Hematopoietic multipotent progenitor cell (in vitro differentiated cells): ENCODE measurements around the gene SLIT3. TPM values are rescaled to one million over a fixed set of nuclear protein-coding genes. Genes with fewer than 3 reads are reported as not detected.
"Not testable (repeated sequence)": the region's sequence is repeated elsewhere in the genome, so short reads cannot be mapped to it uniquely, and the experiment has no call there.

Experiments used
- DNase-seq, 3 donors: peaks; one replicate each; pipeline ENCODE4 v3.0.0-alpha.2; 2011 to 2015; ENCODE audit warnings: low read depth in 2 of 3, low spot score in 2 of 3
- total RNA-seq: library from RNA; depleted of rRNA; stranded (reverse); fragments of >200 nt; gene quantifications from one replicate; pipeline ENCODE4 v1.2.3, GENCODE V29; 2012

Gene SLIT3
- total RNA-seq, 1 donor, result under 0.01 TPM

- DNase-seq, result no peak
Observed at GRCh38 chr5:169222934-169223594, 77.9 kb downstream of the SLIT3 start.

- no peak for DNase-seq
Observed at GRCh38 chr5:169221519-169221918, 79.4 kb downstream of the SLIT3 start.

DNA sequence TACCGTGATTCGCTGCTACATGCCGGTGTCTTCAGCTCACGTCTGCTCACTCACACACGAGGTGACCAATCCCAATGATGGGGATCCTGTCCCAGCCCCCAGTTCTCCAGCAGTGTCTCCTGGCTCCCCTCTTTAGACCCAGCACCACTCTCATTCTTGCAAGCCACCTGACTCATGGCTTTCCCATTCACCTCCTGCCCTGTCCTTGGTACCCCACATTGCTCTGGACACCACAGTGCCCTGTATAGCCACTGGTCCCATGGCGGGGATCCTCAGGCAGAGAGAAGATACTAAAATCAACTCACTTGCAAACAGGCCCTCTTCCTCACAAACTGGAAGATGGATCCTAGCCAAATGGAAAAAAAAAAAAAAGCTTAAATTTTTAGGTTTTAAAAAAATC lies 81.0 kb downstream of the SLIT3 start:
- no peak for DNase-seq

DNA sequence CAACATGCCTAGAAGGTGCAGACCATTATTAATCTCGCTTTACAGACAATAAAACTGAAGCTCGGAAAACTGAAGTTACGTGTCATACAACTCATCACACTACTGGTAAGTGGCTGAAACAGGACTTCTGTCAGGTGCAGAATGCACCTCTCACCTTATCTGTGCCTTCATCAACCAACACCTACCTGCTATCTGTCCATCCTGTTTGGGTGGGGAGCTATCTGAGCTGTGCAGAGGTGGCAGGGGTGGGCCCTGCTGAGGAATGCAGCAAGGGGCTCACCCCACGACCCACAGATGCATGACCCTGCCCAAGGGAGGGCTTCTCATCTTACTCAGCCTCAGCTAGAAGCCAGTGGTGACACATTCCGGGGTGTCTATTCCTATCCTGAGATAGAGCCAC lies 81.6 kb downstream of the SLIT3 start:
- DNase-seq, result no peak

DNA sequence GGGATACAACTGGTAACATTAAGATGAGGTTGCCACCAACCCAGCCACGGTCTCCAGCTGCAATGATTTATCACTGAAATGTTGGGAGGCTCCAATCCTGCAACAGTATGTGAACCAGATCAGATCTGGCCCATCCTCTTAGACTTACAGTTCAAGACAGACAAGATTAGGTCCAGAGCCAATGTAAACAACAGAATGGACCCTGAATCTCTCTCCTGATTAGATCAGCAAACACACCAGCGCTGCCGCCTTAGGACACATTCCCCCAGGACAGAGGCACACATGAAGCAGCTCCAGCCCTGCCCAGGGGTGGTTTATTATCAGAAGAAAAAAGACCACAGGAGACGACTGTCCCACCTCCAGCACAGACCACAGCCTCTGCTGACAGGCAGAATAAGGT lies 82.1 kb downstream of the SLIT3 start:
- no peak for DNase-seq

GRCh38 chr5:169218176-169218575 lies 82.8 kb downstream of the SLIT3 start:
- no peak for DNase-seq

GRCh38 chr5:169216866-169217265 lies 84.1 kb downstream of the SLIT3 start:
- DNase-seq, result no peak

DNA sequence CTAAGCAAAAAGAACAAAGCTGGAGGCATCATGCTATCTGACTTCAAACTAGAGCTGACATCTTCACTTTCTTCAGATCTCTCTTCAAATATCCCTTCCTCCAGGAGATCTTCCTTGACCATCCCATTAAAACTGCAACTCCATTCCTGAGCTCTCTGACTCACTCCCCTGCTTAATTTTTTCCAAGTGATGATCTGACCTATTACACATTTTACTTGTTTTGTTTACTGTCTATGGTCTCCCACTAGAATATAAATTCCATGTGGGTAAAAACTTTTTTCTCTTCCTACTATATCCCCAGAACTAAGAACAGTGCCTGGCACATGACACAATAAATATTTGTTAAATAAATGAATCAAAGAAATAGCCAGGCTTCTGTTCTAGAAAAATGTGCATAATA lies 87.5 kb downstream of the SLIT3 start:
- DNase-seq, result no peak

- not testable (repeated sequence) for DNase-seq
Observed at GRCh38 chr5:169211761-169212160, 89.2 kb downstream of the SLIT3 start.

- no peak for DNase-seq
Observed at GRCh38 chr5:169204788-169205400, 96.0 kb downstream of the SLIT3 start.

DNA sequence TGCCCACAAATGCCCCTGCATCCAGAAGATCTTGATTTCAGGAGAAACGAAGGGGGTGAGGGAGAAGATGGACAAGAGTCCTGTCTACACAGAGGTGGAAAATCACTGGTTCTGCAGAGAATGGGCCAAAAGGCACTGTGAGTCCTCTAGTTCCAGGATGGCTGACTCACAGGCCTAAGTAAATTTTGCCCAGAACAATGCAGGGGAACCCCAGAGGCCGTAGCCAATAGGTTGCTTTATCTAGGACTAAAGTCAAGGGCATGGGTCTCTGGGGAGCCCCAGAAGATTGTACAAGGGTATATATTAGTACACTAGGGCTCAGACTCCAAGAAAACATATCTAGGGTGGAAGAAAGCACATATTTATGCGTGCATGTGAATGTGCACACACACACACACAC lies 98.0 kb downstream of the SLIT3 start:
- no peak for DNase-seq

GRCh38 chr5:169201597-169201996 lies 99.3 kb downstream of the SLIT3 start:
- no peak for DNase-seq

GRCh38 chr5:169200125-169200778 lies 100.7 kb downstream of the SLIT3 start:
- no peak for DNase-seq

- no peak for DNase-seq
Observed at GRCh38 chr5:169197343-169197742, 103.6 kb downstream of the SLIT3 start.

DNA sequence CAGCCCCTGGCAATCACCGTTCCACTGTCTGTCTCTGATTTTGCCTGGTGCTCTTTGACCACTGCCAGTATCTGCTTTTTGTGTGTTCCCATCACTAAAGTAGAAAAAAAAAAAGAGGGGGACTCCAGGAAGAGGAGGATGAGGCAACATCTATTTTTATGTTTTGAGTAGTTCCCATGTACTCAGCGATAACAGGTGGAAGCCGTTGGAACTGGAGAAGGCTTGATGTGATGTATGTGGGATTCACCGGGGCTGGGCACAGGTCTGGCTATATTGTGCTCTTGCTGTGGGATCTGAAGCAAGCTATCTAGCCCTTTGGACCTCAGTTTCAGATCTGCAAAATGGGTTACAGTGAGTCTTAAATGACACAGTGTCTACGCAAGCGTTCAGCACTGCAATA lies 104.9 kb downstream of the SLIT3 start:
- no peak for DNase-seq

DNA sequence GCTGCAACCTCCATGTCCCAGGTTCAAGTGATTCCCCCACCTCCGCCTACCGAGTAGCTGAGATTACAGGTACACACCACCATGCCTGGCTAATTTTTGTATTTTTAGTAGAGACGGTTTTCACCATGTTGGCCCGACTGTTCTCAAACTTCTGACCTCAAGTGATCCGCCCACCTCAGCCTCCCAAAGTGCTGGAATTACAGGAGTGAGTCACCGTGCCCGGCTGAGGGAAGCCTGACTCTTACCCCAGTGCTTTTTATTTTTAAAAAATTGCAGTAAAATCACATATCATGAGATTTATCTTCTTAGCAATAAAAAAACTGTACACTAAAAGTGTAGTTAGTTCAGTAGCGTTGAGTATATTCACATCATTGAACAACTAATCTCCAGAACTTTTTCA lies 105.3 kb downstream of the SLIT3 start:
- no peak for DNase-seq

- no peak for DNase-seq
Observed at GRCh38 chr5:169192536-169192935, 108.4 kb downstream of the SLIT3 start.

- no peak for DNase-seq
Observed at GRCh38 chr5:169190849-169191248, 110.1 kb downstream of the SLIT3 start.

GRCh38 chr5:169185626-169186025 lies 115.3 kb downstream of the SLIT3 start:
- no peak for DNase-seq

- no peak for DNase-seq
Observed at GRCh38 chr5:169183576-169183975, 117.4 kb downstream of the SLIT3 start.

DNA sequence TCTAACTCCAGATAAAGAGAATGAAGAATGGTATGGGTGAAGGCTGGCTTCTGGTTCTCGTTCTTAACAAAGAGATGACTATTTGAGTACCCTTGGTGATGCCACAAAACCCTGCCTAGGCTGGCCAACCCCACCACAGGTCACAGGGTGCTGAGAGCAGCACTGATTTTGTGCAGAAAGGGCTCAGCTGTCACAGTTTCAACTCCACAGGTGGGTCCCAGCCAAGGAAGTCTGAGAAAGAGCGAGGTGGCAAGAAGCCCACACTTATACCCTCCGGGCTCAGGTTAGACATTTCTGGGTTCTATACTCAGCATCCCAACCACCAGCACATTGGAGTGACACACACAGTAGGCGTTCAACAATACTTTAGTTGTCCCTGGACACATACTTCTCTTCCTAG lies 118.1 kb downstream of the SLIT3 start:
- DNase-seq, result no peak

DNA sequence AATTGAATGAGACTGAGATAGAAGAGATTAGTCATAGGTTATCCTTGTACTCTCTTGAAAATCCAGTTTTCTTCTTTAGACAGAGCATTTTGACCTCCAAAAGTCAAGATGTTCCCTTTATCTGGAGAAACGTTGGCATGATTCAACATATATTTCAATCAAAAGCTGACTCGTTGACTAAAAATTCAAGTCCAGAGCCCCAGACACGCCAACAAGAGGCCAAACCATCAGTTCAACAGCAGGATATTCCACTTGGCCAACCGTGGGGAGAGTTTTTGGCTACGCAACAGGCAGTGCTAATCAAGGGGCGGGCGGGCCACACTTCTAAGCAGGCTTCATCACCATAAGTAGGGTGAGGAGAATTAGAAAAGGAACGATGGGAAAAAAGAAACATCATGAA lies 119.1 kb downstream of the SLIT3 start:
- no peak for DNase-seq
